MM.1S (cell line): ENCODE measurements around the gene PDE4B.
"Not testable (repeated sequence)": the region's sequence is repeated elsewhere in the genome, so short reads cannot be mapped to it uniquely, and the experiment has no call there.

Source experiments
- DNase-seq: peaks from one replicate; pipeline ENCODE4 v3.0.0-alpha.2; 2015
- H2AFZ ChIP-seq: fragments of 300-600 bp; sonication (generic); 2 replicates; pipeline ENCODE4 v1.6.0; 2016; ENCODE audit warnings: antibody characterized with exemption, low read length
- H3F3A ChIP-seq: fragments of 300-600 bp; sonication (generic); 2 replicates; pipeline ENCODE4 v1.6.1; 2016; ENCODE audit warnings: mild to moderate bottlenecking, antibody characterized with exemption, low read length, moderate library complexity, mixed read lengths; ENCODE audit not compliant: insufficient read depth
- H3K27ac ChIP-seq: fragments of 300-600 bp; sonication (generic); 2 replicates; pipeline ENCODE4 v1.5.1; 2016; ENCODE audit warnings: mild to moderate bottlenecking, low read length
- H3K27me3 ChIP-seq: fragments of 300-600 bp; sonication (generic); replicated peaks from 2 replicates; pipeline ENCODE4 v1.6.0; 2016; ENCODE audit warnings: low read length; ENCODE audit not compliant: insufficient read depth
- H3K36me3 ChIP-seq: fragments of 300-600 bp; sonication (generic); replicated peaks from 2 replicates; pipeline ENCODE4 v1.6.1; 2016; ENCODE audit warnings: mild to moderate bottlenecking, low read length, mixed read lengths; ENCODE audit not compliant: insufficient read depth
- H3K4me1 ChIP-seq: fragments of 300-600 bp; sonication (generic); 2 replicates; pipeline ENCODE4 v1.6.1; 2016; ENCODE audit warnings: low read length, mixed read lengths
- H3K4me2 ChIP-seq: fragments of 300-600 bp; sonication (generic); 2 replicates; pipeline ENCODE4 v1.6.0; 2016; ENCODE audit warnings: low read depth, low read length
- H3K4me3 ChIP-seq: fragments of 300-600 bp; sonication (generic); 2 replicates; pipeline ENCODE4 v1.5.1; 2016; ENCODE audit warnings: low read length, mixed read lengths
- H3K79me2 ChIP-seq: fragments of 300-600 bp; sonication (generic); 2 replicates; pipeline ENCODE4 v1.6.1; 2016; ENCODE audit warnings: mixed run types, low read length, mixed read lengths
- H3K9ac ChIP-seq: fragments of 300-600 bp; sonication (generic); 2 replicates; pipeline ENCODE4 v1.6.1; 2016; ENCODE audit warnings: low read length, mixed read lengths
- H3K9me2 ChIP-seq: fragments of 300-600 bp; sonication (generic); replicated peaks from 2 replicates; pipeline ENCODE4 v1.6.1; 2016; ENCODE audit warnings: mild to moderate bottlenecking, low read length, mixed read lengths; ENCODE audit not compliant: insufficient read depth
- H3K9me3 ChIP-seq: fragments of 300-600 bp; sonication (generic); replicated peaks from 2 replicates; pipeline ENCODE4 v1.6.1; 2016; ENCODE audit warnings: mild to moderate bottlenecking, low read length, mixed read lengths; ENCODE audit not compliant: insufficient read depth
- H4K20me1 ChIP-seq: fragments of 300-600 bp; sonication (generic); 2 replicates; pipeline ENCODE4 v1.6.1; 2016; ENCODE audit warnings: mild to moderate bottlenecking, low read length, moderate library complexity, mixed read lengths; ENCODE audit not compliant: insufficient read depth
- CTCF ChIP-seq: fragments of 300-600 bp; sonication (generic); IDR thresholded peaks from 2 replicates; pipeline ENCODE4 v1.5.1; 2016; ENCODE audit warnings: antibody characterized with exemption, low read length, mixed read lengths
- EZH2 ChIP-seq: fragments of 300-600 bp; sonication (generic); optimal IDR thresholded peaks from 2 replicates; pipeline ENCODE3; 2017; ENCODE audit warnings: low read depth, mild to moderate bottlenecking, antibody characterized with exemption, low read length, mixed read lengths
- EZH2phosphoT487 ChIP-seq: fragments of 300-600 bp; sonication (generic); IDR thresholded peaks from 2 replicates; pipeline ENCODE4 v1.6.1; 2018; ENCODE audit warnings: antibody characterized with exemption, low read length

The PDE4B gene

GRCh38 chr1:66088787-66089186 is 296.1 kb downstream of the PDE4B start:
- no peak overlapping the region for H2AFZ ChIP-seq
- H3K9me2 ChIP-seq, result no peaks in the 10 kb centered on the region
- no peaks in the 10 kb centered on the region for H3K79me2 ChIP-seq
- H4K20me1 ChIP-seq, result no peaks in the 10 kb centered on the region
- H3K9me3 ChIP-seq, result no peaks in the 10 kb centered on the region
- H3K36me3 ChIP-seq, result no peaks in the 10 kb centered on the region
- no peaks in the 10 kb centered on the region for H3K4me1 ChIP-seq
- H3F3A ChIP-seq, result no peaks in the 10 kb centered on the region
- H3K27me3 ChIP-seq, result no peaks in the 10 kb centered on the region
- H3K27ac ChIP-seq, result no peak overlapping the region
- H3K9ac ChIP-seq, result no peak overlapping the region
- H3K4me3 ChIP-seq, result no peak overlapping the region
- no peak for DNase-seq
- H3K4me2 ChIP-seq, result no peak overlapping the region
- TF ChIP-seq EZH2 (no peak), EZH2phosphoT487 (no peak), CTCF (no peak)

DNA sequence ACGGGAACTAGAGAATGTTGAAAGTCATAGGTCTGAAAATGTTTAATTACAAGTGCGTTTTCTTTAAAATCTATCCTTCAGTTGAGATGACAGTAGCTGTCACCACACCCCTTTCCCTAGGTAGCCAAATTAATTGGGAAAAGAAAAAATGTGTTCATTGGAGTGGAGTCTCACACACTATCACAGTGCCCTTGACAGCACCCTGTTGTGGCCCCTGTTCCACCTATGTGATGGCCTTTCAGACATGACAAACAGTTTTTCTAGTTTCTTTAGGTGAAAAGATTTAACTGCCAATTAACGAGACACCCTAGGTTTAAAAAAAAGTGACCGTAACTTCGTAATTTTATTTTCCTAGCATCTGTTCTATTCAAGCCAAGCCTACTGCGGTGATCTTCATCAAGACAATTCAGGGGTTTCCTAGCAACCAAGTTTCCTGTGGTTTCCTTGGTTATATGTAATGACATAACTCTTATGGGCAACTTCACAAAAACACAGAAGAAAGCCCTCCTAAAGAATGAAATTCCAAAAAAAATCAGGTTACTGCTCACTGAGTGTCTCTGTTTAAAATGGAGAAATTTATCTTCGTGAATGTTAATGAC is 298.3 kb downstream of the PDE4B start:
- no peaks in the 10 kb centered on the region for H3K27me3 ChIP-seq
- DNase-seq, result no peak
- no peak overlapping the region for H3K4me2 ChIP-seq
- no peak overlapping the region for H3K27ac ChIP-seq
- H3K4me1 ChIP-seq, result no peaks in the 10 kb centered on the region
- H3K4me3 ChIP-seq, result no peak overlapping the region
- H3K9me2 ChIP-seq, result no peaks in the 10 kb centered on the region
- no peaks in the 10 kb centered on the region for H3K36me3 ChIP-seq
- no peak overlapping the region for H2AFZ ChIP-seq
- H3K9ac ChIP-seq, result no peak overlapping the region
- no peaks in the 10 kb centered on the region for H3K79me2 ChIP-seq
- H3K9me3 ChIP-seq, result no peaks in the 10 kb centered on the region
- TF ChIP-seq CTCF (no peak), EZH2phosphoT487 (no peak), EZH2 (no peak)
- no peaks in the 10 kb centered on the region for H4K20me1 ChIP-seq
- no peaks in the 10 kb centered on the region for H3F3A ChIP-seq

DNA sequence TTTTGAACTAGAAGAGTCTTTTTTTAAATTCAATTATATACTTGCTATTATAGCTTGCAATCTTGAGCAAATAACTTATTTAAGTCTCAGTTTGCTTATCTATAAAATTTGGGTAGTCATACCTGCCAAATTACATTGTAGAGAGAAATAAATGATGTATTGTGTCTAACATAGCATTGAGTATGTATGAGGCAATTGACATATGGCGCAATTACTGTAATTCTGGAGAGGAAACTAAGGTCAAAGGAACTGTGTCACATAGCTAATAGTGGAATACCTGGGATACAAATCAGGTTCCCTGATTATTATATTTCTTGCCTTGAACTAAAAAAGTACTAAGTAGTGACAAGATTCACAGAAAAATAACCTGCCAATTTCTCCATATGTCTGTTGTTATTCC is 302.5 kb downstream of the PDE4B start:
- no peaks in the 10 kb centered on the region for H3K27me3 ChIP-seq
- H4K20me1 ChIP-seq, result no peaks in the 10 kb centered on the region
- H3K4me2 ChIP-seq, result no peak overlapping the region
- H3K9me3 ChIP-seq, result no peaks in the 10 kb centered on the region
- H2AFZ ChIP-seq, result no peak overlapping the region
- H3K79me2 ChIP-seq, result no peaks in the 10 kb centered on the region
- DNase-seq, result no peak
- no peak overlapping the region for H3K9ac ChIP-seq
- TF ChIP-seq EZH2 (no peak), CTCF (no peak), EZH2phosphoT487 (no peak)
- H3K9me2 ChIP-seq, result no peaks in the 10 kb centered on the region
- no peak overlapping the region for H3K27ac ChIP-seq
- H3K4me1 ChIP-seq, result no peaks in the 10 kb centered on the region
- no peaks in the 10 kb centered on the region for H3F3A ChIP-seq
- no peaks in the 10 kb centered on the region for H3K36me3 ChIP-seq
- no peak overlapping the region for H3K4me3 ChIP-seq

DNA sequence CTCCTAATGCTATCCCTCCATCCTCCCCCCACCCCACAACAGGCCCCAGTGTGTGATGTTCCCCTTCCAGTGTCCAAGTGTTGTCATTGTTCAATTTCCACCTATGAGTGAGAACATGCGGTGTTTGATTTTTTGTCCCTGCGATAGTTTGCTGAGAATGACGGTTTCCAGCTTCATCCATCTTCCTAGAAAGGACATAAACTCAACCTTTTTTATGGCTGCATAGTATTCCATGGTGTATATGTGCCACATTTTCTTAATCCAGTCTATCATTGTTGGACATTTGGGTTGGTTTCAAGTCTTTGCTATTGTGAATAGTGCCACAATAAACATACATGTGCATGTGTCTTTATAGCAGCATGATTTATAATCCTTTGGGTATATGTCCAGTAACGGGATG is 308.3 kb downstream of the PDE4B start:
- not testable (repeated sequence) for H4K20me1 ChIP-seq, H3K79me2 ChIP-seq, H3K9me3 ChIP-seq, DNase-seq, H3K9me2 ChIP-seq, H3K27me3 ChIP-seq, H3K36me3 ChIP-seq, H3K4me1 ChIP-seq, H2AFZ ChIP-seq, H3K9ac ChIP-seq, H3F3A ChIP-seq, H3K4me2 ChIP-seq, H3K4me3 ChIP-seq, H3K27ac ChIP-seq

GRCh38 chr1:66104076-66104475 is 311.4 kb downstream of the PDE4B start:
- H3F3A ChIP-seq, result not testable (repeated sequence)

More at GRCh38 chr1:66104076-66104475, 311.4 kb downstream of the PDE4B start:
- H3K9me3 ChIP-seq, DNase-seq, H3K4me1 ChIP-seq, H3K27me3 ChIP-seq, H3K4me3 ChIP-seq, H3K9ac ChIP-seq, H3K36me3 ChIP-seq, H3K4me2 ChIP-seq, H3K79me2 ChIP-seq, H4K20me1 ChIP-seq, H3K9me2 ChIP-seq, H3K27ac ChIP-seq, H2AFZ ChIP-seq: not testable (repeated sequence)
